GM12892 (cell line): Measurements from ENCODE around the gene PYCR2.

Experiments
- DNase-seq: peaks from one replicate; pipeline ENCODE4 v3.0.0; 2011; ENCODE audit not compliant: insufficient read length
- FAIRE-seq: peaks from 2 replicates; lab custom pipeline; 2011; peaks lifted over from hg19 to GRCh38; lab: Jason Lieb, UNC
- POLR2A ChIP-seq: IDR thresholded peaks from 2 replicates; pipeline ENCODE4 v1.6.1; 2011; ENCODE audit warnings: low read depth, low read length, control low read depth
- POLR2AphosphoS5 ChIP-seq: IDR thresholded peaks from 2 replicates; pipeline ENCODE4 v1.6.1; 2011; ENCODE audit warnings: low read depth, low read length, control low read depth
- TAF1 ChIP-seq: IDR thresholded peaks from 2 replicates; pipeline ENCODE4 v1.6.1; 2011; ENCODE audit warnings: low read depth, mild to moderate bottlenecking, control low read depth, low read length, borderline replicate concordance

PYCR2 gene

DNA sequence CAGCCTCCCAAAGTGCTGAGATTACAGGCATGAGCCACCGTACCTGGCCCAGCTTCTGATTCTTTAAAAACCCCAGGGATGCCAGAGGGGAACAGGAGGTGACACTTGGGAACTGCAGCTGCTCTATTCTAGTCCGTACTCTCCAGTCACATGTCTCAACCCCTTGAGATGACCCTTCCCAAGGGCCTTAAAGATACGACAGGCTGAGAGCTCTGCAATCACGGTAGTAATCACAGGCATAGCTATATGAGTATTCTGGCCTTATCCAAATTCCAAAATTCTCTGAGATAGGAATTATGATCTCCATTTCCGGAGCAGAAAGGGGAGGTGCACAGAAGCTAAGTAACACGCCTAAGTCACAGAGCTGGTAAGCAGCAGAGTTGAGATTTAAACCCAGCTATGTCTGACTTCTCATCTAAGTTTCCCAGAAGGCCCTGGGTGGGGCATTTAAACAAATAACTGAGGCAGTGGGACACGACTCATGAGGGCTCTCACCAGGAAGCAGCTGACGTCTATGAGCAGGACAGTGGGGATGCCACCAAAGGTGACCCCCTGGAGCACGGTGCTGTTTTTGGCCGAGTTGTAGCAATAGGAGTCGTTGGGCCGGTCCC is 47.0 kb downstream of the PYCR2 start:
- no peak for DNase-seq
- TF ChIP-seq TAF1 (no peak), POLR2AphosphoS5 (no peak), POLR2A (no peak)
- FAIRE-seq: no peak

DNA sequence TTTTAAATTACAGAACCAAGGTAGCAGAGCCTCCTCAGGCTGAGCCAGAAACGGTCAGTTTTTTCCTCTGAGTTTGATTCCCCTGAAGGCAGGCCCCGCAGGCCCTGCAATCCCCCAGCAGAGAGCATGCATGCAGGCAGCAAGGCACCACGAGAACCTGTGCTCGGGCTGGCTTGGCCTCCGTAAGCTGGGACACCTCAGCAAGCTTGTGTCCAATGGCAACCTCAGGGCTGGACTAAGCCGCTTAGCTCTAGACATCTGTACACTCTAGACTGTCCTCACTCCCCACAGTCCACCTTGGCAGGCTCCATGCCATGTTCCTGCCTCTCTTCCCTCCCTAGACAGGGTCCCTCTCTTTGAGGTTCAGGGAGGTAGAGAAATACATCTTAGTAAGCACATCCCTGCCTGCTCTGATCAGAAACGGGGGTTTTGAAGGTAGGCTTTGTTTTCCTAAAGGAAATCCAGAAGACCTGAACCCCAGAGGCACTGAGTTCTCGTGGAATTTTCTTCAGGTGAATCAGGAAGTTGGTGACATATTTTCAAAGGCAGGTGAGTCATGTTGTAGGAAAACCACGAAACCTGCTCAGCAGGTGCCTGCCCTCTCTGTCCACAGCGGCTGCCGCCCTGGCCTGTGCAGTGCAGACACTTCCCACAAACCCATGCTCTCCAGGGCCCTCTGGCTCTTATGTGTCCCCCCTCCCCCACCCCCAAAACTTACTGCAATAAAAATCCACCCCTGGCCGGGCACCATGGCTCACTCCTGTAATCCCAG is 48.8 kb downstream of the PYCR2 start:
- DNase-seq (no peak), FAIRE-seq (peak; percentile 17)
- no peak for TF ChIP-seq TAF1
- no peak for TF ChIP-seq POLR2A
- TF ChIP-seq POLR2AphosphoS5: no peak

DNA sequence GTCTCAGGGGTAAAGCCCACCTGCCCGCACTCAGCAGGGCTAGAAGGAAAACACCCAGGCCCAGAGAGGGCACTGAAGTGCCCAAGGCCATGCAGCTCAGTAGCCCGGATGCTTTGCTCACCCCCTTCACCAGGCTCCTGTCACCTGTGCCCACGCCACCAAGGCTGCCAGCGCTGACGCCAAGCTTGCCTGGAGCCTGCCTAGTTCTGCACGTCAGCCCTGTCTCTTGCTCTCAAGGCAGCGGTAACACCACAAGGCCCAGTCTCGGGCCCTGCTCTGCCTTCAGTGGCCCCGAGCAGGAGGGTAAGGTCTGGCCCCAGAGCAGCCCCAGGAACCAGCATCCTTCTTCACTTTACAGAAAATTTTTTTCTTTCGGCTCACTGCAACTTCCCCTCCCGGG is 49.6 kb downstream of the PYCR2 start:
- no peak for DNase-seq
- no peak for TF ChIP-seq POLR2AphosphoS5
- TF ChIP-seq POLR2A: no peak
- no peak for TF ChIP-seq TAF1
- FAIRE-seq: no peak

DNA sequence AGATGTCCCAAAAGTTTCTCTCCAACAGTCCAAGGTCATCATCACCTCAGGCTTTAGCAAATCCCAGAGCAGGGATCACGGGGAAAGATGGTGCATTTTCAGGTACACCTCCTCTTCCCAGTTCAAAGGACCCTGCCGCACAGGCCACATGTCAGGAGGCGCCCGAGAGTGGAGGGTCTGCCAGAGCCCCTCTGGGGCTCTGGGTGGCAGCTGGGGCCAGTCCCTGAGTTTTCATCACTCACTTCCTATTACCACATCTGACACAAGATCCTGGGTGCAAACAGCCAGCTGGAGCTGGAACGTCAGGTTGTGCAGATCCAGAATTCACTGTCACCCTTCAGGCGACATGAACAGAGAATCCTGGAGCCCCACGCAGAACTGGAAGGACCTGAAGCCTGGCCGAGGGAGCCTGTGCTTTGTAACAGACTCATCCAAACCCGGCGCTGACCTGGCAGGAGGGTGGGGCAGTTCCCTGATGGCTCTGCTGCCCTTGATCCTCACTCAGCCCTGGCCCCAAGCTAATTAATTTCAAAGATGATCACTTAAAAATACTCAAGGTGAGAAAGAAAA is 50.7 kb downstream of the PYCR2 start:
- TF ChIP-seq TAF1: no peak
- no peak for TF ChIP-seq POLR2A
- TF ChIP-seq POLR2AphosphoS5: no peak
- no peak for FAIRE-seq
- DNase-seq: no peak

DNA sequence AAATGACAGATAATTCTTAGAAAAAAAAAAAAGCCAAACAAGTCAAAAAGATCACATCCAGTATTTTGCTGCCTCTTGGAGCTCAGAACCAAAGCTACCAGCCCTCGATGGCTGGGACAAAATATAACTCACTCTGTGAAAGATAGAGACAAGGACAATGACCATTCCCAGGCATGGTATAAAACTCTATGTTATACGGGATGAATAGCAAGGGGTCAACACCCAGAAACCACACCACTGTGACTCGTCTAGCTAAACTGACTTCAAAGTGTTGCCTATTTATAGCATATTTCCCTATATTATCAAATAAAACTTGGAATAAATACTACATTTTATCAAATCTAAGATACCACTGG is 52.0 kb downstream of the PYCR2 start:
- FAIRE-seq (no peak), DNase-seq (no peak)
- TF ChIP-seq POLR2A (no peak), POLR2AphosphoS5 (no peak), TAF1 (no peak)

DNA sequence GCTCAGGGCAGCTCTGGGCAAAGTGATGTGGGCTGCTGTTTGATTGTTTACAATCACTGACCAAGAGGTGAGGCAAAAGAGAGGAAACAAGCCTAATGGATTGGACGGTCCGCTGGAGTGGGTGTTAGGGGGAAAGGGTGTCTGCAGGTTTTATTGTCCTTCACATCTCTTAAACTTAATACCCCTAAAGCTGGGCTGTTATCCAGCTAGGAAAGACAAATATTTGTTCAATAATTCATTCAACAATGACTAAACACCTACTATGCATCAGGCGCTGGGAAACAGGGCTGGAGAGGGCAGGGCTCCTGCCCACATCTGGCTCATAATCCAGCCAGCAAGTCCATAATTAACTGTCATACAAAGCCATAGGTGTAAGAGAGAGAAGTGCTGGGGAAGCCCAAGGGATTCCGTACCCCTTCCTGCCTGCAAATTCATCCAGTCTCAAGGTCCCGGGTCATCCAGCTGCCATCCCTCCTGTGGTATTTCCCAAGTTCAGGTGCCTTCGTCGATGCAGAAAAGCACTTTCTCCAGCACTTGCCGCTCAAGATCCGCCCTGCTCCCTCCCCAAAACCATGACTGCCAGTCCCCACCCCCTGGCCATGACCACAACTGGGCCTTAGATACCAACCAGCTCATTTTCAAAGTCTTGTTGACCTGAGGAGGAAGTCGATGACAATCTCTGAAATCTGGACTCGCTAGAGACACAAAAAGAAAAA is 52.5 kb downstream of the PYCR2 start:
- TF ChIP-seq POLR2AphosphoS5 (no peak), TAF1 (no peak), POLR2A (no peak)
- DNase-seq (no peak), FAIRE-seq (no peak)

DNA sequence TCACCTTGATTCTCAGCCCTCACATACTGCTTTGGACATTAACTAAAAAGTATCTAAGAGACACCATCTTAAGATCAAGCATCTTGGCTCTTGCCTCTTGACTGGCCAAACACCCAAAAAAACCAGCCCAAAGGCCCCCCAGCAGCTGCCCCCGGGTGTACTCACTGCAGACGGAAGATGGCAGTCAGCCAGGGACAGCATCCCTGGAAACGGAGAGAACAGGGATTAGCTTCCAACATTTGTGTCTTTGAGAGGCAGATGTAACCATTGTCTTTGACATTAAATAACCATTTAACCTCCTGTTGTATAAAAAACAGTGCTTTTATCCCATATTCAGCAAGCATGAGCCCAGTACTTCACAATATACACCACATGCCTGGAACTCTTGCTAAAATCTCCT is 53.1 kb downstream of the PYCR2 start:
- no peak for FAIRE-seq
- TF ChIP-seq POLR2A: no peak
- TF ChIP-seq POLR2AphosphoS5: no peak
- no peak for TF ChIP-seq TAF1
- DNase-seq: no peak
